Choroid plexus epithelial cell (primary cell): ENCODE data around the gene IL36RN.

Source experiments
- DNase-seq: peaks from one replicate; pipeline ENCODE4 v3.0.0-alpha.2; 2010; ENCODE audit warnings: low read depth
- H3K4me3 ChIP-seq: 2 replicates; pipeline ENCODE4 v1.5.1; 2011; ENCODE audit warnings: low read depth, mild to moderate bottlenecking, control low read depth, low read length, moderate library complexity
- CTCF ChIP-seq: conservative IDR thresholded peaks from 2 replicates; pipeline ENCODE4 v1.5.1; 2011; ENCODE audit warnings: low read depth, mild to moderate bottlenecking, control low read depth, inconsistent platforms, low read length, moderate library complexity

Gene IL36RN

DNA sequence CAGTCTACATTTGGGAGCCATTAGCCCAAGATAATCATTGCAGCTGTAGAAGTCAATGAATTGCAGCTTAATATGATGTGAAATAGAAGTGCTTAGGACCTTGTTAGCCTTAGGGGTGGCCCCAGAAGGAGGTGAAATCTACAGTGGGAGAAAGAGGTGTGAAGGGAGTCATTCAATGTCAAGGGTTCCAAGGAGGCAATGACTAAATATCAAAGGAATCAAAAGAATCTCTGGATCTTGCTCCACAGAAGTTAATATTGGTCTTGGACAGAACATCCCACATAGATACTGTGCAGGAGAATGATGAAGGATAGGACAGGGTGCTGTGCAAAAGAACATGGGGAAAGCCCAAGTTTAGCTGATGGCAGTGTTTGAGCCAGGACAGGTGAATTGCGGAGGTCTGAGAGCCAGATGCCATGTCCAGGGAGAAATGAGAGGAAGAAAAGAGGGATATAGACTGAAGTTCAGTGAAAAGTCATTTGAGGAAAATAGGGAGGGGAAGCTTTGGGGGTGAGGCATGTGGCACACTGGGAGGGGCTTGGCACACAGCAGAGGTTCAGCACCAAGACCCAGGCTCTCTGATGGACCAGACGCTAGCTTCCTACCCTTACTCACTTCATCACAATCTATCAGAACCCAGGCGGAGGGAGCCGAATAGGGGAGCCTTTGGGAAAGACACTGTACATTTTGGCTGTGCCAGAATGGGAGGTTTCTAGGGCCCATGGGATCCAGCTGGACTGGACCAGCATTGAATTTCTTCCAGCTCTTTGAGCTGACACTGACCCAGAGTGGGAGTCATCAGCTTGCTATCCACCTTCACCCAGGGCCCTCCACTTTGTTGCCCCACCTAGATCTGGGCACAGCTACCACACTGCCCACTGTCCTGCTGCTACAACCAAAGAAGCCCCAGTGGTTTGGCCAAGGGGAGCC lies 10.9 kb downstream of the IL36RN start:
- DNase-seq: no peak
- H3K4me3 ChIP-seq: no peak overlapping the region
- TF ChIP-seq CTCF: no peak

- H3K4me3 ChIP-seq: no peak overlapping the region
- TF ChIP-seq CTCF: no peak
- no peak for DNase-seq
These were observed 11.6 kb downstream of the IL36RN start for GRCh38 chr2:113070606-113070975.

GRCh38 chr2:113072584-113072983 lies 13.6 kb downstream of the IL36RN start:
- no peak for TF ChIP-seq CTCF
- DNase-seq: no peak
- H3K4me3 ChIP-seq: no peak overlapping the region

- no peak for TF ChIP-seq CTCF
- DNase-seq: no peak
- no peak overlapping the region for H3K4me3 ChIP-seq
These were observed 14.4 kb downstream of the IL36RN start for GRCh38 chr2:113073325-113073834.

GRCh38 chr2:113075030-113075429 lies 16.0 kb downstream of the IL36RN start:
- H3K4me3 ChIP-seq: no peak overlapping the region
- no peak for DNase-seq
- no peak for TF ChIP-seq CTCF

- no peak for DNase-seq
- no peak for TF ChIP-seq CTCF
- no peak overlapping the region for H3K4me3 ChIP-seq
These were observed 16.6 kb downstream of the IL36RN start for GRCh38 chr2:113075600-113075999.
